GM18511 (cell line): ENCODE data around the gene ACBD4.

ENCODE experiments used
- ATAC-seq: cut with Tn5 transposase; IDR thresholded peaks from one replicate; pipeline ENCODE4 v1.9.1; 2021; ENCODE audit warnings: mild to moderate bottlenecking, moderate library complexity; ENCODE audit not compliant: unreplicated experiment

Gene ACBD4

DNA sequence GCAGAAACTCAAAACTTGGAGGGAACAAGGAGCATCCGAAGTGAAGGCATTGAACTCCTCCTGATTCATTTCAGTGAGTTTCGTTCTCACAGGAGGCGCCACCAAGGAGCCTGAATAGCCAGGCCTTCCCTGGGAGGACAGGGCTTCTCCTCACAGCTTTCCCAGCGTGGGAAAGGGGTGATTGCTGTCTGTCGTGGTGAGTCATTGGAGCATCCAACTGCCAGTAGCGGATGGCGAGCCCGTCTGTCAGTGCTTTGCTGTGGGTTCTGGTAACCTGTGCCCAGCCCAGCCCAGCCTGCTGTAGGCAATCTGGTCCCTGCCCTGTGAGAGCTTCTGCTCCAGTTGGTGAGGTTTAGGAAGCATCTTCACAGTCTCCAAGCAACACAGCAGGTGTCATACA lies 31.5 kb upstream of the ACBD4 start:
- no peak for ATAC-seq

GRCh38 chr17:45104497-45104896 lies 31.0 kb upstream of the ACBD4 start:
- ATAC-seq: no peak

DNA sequence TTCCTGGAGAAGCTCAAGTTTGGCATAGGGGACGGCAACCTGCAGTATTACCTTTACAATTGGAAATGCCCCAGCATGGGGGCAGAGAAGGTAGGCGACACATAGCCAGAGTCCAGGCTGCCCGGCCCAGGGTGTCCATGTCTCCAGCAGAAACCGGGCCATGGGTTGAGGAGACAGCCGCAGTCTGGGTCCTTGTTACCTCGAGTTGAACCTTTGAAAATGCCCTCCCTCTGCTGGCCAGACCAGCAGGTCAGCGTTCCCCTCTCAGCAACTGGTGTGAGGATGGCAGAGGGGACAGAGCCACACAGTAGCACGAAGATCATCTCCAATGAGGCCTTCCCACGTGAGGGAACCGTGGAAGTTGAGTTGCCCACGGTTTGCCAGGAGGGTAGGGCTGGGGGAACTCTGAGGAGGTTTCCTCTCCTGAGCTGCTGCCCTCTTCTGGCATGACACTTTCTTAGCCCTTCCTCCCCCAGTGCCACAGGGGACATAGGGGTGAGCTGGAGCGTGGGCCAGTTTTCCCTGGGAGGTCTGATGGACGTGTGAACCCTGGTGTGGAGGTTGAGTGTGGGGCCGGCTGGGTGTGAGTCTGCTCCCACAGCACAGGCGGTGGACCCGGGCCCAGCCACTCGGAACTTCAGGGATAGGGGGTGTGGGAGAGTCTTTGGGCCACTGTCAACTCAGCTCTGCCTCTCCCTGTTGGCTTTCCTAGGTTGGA lies 30.4 kb upstream of the ACBD4 start:
- no peak for ATAC-seq

DNA sequence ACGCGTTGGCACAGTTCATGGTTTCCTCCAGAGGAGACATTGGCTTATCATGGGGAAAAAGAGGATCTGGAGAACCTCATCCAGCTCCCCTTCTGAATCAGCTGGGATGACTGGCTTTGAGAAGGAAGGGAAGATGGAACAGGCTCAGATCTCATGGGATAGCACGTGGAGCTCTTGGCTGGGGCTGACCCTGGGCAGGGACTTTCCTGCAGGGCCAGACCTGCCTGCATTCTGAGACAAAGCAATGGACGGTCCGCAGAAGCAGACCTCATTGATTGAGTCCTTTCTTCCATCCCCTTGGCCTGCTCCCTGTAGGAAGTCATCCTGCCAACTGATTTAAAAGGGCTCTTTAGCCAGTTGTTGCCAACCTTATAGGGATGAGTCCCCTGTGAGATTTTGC lies 29.4 kb upstream of the ACBD4 start:
- ATAC-seq: no peak

DNA sequence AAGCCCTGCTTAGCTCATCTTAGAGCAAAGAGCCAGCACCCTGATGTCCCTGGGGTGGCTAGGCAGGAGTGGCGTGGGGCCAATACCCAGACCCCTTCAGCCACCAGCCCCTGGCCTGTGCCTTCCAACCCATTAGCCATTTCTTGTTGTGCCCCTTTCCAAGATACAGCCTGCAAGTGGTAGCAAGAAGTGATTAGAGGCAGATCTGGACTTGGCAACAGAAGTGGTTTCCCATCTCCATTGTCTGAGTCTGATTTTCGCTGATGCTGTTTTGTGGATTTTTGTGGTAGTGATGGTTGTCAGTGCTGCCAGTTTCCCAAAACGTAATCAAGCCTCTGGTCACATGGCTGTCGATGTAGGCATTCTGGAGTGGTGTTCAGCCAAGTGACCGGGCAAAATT lies 28.9 kb upstream of the ACBD4 start:
- ATAC-seq: no peak

DNA sequence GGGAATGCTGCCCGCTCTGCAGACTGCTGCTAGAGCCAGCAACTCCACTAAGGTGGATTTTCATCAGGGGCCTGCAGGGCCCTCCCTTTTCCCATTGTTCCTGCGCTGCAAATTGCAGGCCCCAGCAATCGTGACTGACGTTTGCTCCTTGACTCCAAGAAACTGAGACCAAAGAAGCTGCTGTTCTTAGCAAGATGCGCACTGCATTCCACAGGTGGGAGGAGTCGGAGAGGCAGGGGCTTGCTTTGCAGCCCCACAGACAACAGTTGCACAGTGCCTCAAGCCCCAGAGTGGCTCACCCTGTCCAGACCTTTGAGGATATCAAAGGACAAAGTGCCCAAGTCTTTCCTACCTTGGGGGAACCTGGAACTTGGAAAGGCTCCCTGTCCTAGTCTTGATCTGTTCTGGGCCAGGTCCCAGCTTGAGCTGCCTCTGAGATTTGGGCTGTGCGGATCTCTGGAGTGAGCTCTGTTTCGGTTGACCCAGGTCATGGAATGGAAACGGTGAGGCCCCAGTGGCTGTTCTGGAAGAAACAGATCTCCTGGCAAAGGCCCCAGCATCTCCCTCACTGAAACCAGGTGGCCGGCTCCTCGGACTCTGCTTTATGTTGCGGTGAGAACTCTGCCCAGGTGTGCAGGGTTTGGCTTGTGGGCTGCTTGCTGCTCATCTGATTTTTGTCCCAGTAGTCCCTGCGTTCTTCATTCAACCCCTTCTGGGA lies 28.0 kb upstream of the ACBD4 start:
- ATAC-seq: no peak

DNA sequence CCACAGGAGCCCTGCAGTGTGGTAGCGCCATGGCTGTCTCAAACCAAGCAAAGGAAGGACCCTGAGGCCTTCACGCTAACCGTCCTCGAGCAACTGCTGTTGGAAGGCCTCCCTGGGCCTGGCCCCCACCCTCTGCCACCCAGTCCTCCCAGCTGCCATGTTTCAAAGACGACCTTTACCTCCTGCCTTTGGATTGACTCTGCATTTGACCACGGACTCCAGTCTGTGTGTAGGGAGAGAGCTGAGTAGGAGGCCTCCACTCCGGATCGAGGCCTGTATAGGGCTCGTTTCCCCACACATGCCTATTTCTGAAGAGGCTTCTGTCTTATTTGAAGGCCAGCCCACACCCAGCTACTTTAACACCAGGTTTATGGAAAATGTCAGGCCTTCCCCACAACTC lies 27.4 kb upstream of the ACBD4 start:
- no peak for ATAC-seq

DNA sequence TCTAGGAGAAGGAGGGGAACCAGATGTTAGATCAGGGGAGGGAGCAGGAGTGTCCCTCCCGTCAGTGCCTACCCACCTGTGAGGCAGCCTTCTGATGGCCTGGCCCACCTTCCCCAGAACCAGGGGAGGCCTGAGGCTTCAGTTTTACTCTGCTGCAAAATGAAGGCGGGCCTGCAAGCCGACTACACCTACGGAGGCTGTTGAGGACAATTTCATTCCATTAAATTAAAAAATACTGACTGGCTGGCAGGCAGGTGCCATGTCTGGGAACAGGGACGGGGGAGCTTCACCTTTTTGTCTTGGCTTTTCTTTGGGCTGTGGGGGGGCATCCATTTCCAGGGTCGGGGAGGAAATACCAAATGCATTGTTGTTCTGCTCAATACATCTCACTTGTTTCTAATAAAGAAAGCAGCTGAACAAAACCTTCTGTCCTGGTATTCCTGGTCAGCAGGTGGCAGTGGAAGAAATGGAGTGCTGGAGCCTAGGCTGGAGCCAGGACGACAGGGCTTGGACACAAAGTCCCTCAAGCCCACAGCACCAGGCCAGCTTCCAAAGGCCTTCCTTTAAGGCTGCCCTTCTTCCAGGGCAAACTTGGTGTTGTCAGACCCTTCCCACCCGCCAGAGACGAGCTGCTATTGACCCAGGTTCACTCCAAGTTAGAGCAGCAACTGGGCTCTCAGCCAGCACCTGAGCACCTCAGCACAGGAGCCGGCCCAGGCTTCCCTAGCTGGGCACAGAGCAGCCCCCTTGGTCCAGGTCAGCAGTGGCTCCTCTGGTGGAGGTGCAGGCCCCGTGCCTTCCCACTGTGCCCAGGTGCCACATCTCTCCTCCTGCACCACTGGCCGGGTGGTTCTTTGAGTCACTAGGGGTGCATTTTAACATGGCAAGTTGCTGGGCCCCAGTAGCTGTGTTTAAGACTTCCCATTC lies 26.6 kb upstream of the ACBD4 start:
- no peak for ATAC-seq

DNA sequence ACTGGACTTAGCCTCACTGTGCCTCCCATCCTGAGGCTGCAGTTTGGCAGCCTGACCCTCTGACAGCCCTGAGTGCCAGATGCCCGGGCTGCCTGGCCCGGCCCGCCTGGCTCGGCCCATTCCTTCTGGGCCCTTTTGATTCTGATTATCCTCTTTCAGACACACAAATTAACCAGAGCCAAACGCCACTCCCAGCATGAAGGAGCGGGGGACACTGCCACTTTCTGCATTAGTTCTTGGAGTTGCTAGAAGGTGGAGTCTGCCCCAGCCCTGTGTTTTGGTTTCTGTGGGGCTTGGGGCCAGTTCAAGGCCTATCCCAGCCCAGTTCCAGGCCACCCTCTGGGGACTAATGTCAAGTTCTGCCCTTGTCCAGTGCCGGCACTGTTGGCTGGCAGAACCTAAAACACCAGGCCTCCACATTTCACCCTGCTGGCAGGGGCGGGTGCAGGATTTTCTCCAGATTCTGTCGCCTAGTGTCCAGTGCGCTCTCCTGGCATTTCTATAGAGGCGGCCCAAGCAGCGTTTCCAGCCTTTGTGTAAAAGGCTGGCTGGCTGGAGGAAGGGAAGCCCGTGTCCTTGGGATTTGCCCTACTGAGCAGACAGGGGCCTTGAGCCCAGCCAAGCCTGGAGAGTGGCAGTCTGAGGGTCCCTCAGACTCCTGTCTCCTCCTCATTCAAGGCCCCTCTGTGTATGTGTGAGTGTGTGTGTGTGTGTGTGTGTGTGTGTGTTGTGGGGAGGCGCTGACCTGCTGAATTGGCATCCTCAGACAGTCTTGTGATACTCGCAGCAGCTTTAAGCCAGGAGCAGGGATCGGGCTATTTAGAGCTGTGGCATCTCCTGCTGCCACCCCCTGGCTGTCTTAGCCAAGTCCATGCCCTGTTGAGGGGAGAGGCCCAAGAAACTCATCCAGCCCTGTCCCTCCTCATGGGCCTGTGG lies 24.5 kb upstream of the ACBD4 start:
- ATAC-seq: no peak

- no peak for ATAC-seq
These were observed 23.6 kb upstream of the ACBD4 start for GRCh38 chr17:45111850-45112249.

- ATAC-seq: no peak
These were observed 22.7 kb upstream of the ACBD4 start for GRCh38 chr17:45112559-45113423.

DNA sequence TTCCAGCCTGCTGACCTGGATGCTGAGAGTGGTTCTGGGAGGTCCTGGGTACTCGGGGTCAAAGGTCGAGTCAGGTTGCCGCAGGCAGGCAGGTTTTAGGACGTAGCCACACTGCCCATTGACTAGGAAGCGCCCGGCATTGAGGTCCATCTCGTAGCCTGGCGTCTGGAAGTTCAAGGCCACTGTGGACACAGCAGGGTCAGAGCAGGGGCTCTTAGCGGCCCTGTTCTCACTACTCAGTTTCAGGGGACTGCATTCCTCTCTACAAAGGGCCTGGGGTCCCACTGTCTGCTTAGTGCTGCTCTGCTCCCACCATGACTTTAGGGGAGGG lies 22.1 kb upstream of the ACBD4 start:
- no peak for ATAC-seq

DNA sequence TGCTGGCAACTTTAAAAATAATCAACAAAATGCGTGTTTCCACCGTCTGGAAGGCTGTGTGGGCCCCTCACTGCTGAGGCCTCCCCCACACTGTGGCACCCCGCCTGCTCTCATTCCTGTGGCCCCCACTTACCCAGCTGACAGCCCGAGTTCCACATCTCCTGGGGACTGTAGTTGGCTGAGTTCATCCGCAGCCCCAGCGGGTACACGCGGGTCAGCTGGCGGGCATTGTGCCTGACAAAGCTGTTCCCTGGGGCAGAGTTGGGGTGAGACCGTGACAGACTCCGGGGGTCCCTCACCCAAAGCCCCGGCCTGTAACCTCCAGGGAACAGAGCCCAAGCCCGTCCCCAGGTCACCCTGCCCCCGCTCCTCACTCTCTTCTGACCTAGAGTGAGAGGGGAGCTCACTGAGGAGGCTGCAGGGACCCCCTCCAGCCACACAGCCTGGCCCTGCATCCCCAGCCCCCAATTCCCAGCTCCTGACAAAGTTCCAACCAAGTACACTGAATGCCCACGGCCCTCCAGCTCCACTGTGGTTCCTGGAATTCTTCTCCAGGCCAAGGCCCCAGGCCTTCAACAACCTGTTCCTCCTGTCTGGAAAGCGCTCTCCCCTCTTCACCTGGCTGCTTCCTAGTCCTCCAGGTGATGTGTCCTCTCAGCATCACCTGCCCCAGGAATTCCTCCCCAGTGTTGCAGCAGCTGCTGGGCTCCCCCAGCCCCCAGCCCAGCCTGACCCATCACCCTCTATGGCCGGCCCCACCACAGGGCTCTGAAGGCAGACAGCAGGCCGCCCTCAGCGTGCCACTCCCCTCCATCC lies 21.2 kb upstream of the ACBD4 start:
- no peak for ATAC-seq

- ATAC-seq: no peak
These were observed 20.4 kb upstream of the ACBD4 start for GRCh38 chr17:45115015-45115625.

DNA sequence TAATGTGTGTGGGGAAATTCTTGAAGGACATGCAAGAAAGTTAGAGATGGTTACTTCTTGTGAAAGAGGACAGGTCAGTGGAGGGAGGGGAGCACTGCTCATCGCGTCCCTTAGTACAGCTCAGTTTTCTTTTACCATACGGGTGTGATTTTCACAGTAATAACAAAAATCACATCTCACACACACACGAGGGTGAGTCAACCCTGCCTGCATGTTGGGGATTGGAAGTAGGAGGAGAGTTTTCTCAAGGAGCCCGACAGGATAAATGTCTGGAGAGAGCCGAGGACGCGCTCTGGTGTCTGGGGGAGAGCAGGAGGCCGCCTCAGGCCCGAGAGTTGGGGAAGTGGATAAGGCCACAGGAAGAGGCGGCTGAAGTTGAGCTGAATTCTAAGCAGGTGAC lies 19.6 kb upstream of the ACBD4 start:
- no peak for ATAC-seq

- ATAC-seq: no peak
These were observed 19.0 kb upstream of the ACBD4 start for GRCh38 chr17:45116434-45117016.

DNA sequence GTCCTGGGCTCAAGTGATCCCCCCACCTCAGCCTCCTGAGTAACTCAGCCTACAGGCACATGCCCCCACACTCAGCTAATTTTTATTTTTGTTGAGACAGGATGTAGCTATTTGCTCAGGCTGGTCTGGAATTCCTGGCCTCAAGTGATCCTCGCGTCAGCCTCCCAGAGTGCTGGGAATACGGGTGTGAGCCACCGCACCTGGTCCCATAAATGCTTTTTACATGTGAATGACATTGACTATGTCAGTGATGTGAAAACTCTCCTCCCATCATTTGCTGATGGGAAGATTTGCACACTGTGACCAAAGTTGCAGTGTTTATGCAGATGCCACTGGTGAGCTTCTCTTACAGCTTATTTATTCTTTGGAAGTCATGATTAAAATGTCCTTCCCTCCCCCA lies 18.2 kb upstream of the ACBD4 start:
- no peak for ATAC-seq
